Activated gamma-delta T cell treated with Interleukin-2 at 50 U/mL for 16 hours (primary cell): ENCODE data around the gene UCP1.

Source experiments
- DNase-seq: peaks from one replicate; pipeline ENCODE4 v3.0.0-alpha.2; 2020

Gene UCP1, protein sequence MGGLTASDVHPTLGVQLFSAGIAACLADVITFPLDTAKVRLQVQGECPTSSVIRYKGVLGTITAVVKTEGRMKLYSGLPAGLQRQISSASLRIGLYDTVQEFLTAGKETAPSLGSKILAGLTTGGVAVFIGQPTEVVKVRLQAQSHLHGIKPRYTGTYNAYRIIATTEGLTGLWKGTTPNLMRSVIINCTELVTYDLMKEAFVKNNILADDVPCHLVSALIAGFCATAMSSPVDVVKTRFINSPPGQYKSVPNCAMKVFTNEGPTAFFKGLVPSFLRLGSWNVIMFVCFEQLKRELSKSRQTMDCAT

DNA sequence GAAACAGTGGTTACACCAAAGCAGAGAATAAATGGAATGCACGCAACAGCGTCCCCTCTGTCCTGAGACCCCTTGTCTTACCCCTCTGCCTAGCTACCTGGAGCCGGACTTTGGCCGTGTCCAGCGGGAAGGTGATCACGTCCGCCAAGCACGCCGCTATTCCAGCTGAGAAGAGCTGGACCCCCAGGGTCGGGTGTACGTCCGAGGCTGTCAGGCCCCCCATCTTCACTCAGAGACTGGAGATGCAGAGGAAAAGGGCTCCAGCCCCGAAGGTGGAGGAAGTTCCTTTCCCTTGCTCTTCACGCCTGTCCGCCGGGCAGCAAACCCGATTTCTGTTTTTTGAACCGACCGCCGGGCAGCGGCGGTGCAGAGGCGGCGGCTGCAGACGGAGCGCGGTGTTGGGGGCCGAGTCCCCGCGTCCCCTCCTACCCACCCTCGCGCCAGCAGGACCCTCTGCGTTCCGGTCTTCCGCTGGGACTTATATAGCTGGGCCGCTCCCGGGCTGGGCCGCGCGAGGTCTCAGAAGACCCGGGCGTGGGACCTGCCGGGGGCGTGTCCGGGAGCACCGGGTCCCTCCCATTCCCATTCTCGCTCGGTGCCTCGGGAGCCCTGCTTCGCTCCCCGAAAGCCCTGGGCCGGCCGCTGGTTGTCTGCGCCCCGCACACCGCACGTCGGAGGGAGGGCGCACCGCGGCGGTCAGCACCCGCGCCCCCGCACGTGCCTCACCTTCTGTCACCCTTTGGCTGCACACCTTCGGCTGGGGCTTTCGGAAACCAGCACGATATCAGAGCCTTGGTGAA is at the start of gene UCP1:
Gene UCP1, minus strand, starts transcription at position 455 of the 800 bp plus-strand sequence. Its CDS starts 232 bp downstream, at position 223.
- no peak for DNase-seq

DNA sequence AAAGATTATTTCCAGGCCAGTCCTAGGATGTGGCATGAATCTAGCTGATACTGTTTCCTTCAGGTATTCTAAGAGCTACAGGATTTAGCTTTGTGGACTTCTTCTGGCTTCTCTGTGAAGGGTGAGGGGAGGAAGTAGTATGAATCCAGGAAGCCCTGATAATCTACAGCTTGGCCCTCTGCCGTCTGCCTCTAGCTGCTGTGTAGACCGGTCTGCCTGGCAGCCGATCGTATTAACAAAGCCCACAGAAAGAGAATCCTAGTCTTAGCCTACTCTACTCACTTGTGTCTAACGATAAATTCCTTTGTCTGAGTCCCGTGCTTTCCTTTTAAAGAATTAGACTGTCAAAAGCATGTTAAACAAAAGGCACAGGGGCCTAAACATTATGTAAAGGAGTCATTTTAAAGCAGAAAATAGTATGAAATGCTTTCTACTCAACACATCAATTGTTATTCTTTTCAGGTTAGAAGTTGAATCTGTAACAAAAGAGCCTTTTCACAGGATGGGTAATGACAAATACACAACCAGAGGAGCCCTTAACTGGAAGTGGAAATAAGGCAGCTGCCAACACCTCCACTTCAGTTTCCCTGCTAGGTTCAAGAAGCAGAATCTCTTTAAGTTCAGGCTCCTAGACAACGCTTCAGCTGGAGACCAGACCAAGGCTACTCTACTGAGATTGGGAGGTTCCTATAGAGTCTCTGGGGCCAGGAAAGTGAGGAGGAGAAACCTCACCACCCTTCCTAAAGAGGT is 48.9 kb upstream of the UCP1 start:
- DNase-seq, result no peak

DNA sequence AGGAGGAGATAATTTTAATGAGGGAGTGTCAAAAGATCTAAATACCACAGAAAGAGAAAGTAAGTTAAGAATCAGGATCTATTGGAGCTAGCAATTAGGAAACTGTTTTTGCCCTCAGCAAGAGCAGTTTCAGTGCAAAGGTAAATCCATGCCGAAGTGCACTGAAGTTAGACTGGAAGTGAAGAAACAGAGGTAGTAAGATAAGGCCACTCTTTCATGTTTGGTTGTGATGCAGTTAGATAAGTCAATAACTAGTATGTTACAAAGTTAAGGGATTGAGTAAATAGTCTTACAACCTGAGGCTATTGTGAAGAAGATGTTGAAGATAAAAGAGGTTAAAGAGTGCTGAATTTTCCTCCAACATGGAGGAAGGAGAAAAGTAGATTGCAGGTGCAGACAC is 46.7 kb upstream of the UCP1 start:
- DNase-seq, result no peak

DNA sequence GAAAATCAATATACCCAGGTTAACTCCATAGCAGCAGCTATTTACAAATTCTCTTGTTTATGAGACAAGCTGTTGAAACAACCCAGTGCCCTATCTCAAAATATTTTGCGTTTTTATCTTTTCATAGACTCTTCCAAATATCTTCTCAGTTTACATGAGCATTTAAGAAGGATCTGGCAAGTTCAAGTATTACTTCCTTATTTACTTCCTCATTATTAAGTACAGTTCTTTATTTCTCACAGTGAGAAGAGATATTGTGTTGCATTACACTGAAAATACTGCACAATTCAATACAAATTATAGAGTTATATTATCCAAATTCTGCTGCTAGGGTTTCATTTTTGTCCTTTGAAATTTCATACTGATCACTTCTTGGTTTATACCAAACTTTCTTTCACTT is 43.6 kb upstream of the UCP1 start:
- DNase-seq, result no peak

DNA sequence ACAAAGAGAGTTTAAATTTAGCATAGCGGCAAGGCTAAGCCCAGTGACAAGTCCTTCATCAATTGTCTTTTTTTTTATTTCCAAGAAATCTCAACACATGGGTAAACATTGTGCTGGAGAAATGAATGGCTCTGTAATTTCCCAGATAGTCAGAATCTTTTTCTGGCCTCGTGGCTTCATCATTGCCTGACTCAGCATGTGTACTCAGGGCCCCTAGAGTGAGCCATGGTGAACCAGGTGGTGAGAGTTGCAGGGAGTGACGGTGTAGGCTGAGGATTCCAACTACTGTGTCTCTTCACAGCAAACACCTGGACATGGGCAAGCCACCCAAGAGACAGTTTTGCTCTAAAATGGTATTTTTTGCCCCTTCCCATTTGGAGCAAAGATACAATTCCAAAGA is 43.1 kb upstream of the UCP1 start:
- DNase-seq, result no peak

DNA sequence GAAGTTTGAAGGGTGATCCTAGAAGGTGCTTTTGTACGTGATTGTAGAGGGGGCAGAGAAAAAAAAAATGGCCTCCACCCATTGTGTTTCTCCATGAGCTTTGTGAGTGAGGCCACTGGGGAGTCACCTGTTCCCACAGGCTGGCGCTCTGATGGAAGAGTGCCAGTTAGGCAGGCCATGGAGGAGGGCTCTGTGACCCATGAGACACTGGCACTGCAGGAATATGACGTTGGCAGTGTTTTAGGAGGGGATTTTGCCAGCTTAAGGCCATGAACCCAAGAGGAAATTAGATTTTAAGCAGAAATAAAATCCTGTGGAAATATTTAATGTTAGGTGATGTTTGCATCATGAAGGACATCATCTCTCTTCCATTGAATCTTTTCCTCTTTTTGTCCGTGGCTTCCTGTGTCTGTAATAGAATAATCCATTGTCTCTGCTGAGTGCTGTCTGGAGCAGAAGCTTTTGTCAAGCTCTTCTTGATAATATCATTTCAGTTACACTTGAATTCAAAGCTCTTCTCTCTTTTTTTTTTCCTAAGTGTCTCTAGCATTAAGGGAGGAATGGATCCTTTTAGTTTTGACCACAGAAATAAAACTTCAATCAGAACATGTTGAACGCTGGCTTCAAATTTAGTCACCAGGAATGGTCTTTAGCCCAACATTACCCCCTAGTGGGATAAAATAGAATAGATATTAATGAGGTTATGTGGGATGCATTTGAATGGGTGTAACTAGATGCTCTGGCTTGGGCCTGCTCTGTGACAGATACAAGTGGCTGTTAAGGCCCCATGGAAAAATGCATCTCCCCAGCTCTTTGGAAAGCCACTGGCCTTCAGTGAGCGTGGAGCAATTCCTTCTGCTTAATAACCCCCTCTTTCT is 41.0 kb upstream of the UCP1 start:
- DNase-seq, result no peak

DNA sequence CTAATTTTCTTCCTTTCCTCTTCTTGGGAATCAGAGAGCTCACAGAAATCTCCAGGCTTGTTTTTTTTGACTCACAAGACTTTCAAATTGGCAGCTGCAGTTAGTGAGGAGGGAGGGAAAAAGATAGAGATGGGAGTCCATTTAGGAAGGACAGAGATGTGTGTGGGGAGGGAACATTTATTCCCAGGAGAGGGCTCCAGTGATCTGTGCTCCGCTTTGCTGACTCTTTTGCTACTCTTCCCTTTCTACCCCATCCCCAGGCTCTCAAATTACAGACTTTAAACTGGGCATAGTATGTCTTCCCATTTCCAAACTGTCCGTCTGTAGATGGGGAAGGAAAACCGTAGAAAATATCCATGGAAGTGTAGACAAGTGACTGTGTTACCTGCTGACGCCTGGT is 39.1 kb upstream of the UCP1 start:
- no peak for DNase-seq

DNA sequence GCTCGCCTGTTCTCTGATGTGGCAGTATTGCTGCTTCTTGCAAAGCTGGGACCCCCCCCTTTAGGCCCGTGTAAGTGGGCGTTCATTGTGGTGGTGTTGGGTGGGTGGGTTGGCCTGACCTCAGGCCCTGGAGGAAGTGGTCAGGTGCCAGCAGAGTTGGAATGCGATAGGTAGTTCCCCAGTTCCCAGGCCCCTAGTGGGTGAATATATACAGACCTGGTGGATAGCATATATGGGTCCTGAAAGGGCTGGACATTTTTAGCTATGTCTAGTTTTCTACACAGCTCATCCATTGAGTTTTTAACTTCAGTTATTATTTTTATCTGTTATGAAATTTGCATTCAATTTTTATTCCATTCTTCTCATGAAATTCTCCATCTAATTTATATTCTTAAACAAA is 35.8 kb upstream of the UCP1 start:
- no peak for DNase-seq

DNA sequence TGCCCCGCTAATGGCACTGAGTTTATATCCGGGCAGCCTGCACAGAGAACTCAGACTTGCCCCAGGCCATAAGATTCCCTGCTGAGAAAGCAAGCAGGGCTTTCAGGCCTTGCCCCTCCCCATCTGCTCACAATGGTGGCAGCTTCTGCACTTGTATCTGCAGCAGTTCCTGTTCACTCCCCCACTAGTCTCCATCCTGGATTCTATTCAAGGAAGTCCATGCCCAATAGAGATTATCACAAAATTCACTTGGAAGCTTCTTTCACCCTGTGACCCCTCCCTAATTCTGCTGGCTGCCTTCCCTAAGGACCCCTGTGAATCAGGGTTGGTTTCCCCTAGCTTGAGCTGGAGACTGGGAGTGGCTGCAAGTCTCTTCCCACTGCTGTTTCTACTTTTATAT is 34.5 kb upstream of the UCP1 start:
- DNase-seq, result no peak

DNA sequence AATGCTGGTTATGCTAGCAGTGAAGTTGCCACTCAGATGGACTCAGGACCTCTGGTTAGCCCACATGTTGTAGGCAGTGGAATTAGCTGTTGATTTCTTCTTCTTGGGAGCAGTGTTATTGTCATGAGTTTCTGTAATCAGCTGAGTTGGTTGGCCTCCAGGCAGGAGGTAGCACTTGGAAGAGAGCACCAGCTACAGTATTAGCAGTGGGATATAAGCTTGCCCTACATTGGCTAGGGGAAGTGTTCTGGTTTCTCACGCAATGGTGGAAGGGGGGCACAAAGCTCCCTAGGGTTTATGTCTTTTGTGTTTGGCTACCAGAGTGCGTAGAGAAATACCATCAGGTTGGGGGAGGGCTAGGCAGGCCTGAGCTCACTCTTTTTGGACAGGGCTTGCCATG is 34.0 kb upstream of the UCP1 start:
- no peak for DNase-seq

DNA sequence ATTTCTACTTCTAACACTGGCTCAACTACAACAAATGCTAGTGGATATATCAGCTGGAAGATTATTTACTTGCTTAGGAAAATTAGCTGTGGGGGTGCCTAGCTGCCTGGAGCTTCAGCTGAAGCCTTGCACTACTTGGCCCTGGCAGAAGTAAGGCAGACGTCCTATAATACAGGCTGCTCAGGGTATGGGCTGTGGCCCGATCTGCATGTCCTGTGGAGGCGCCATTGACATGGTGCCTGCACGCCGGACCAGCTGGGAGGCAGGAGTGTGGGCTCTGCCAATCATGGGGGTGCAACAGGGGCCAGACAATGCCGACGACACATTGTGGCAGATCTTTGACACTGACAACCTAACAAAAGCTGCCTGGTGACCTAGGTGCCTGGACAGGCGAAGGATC is 31.6 kb upstream of the UCP1 start:
- no peak for DNase-seq

DNA sequence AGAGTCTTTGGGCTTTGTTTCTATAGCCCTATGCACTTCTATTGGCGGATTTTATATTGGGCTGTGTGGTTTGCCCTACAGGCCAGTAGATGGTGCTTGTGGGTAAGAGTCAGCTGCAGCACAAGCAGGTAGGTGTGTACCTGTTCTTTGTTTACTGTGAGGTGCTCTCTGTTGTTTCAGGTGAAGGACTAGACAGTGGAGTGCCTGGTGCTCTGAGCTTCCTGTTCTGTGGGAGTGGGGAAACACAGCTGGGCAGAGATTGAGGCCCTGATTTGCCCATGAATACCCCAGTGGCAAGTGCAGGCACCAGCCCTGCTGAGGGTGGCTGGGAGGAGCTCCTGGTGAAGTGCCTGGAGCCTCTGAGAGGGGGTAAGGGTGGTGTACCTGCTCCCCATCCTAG is 26.3 kb upstream of the UCP1 start:
- no peak for DNase-seq

DNA sequence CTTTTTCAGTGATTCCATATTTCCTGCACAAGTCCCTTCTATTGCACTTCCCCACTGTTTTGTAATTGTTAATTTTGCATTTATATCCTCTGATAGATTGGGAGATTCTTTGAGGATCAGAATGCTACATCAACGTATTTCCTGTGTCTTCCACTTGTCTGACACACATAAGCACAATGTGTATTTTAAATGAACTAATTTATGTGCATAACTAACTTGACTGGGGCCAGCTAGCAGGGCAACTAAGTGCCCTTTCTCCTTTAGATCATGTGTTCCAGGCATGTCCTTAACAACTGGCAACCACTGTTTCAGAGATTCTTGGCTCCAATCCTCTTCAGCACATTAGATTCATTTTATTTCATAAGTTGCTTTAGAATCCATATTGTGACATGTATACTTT is 15.7 kb upstream of the UCP1 start:
- DNase-seq, result no peak

DNA sequence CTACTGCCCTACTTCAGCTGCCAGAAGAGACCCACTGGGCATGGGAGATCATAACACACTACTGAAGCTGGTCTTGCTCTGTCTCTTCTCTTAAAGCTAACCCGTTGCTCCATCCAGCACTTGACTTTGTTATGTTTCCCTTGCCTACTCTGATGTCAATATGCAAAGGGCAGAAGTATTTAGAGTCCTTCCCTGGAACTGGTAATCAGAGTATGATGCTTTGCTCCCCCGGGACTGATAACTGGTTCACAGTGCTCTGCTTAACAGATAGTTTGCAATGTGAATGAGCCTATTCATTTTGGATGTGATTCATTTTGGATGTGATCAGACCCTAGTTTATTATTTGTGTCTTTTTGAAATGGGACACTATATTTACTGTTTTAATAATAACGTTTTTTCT is 12.3 kb upstream of the UCP1 start:
- DNase-seq, result no peak

DNA sequence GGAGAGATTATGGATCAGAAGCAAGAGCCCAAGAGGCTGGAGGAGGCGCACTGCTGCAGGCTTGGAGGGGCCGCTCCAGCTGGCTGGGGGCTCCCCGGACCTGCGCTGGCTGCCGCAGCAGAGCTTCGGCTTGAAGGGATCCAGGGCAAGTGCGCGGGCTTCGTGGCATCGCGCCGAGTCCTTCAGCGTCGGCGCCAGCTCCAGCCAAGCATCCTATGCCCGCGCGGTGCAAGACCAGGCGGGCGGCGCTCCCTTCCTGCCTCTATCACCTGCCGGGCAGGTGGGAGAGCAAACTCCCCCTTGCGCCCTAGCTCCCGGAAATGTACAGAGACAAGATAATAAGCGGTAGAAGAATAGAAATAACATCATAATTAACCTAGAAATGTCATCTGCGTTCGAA is 10.5 kb upstream of the UCP1 start:
- DNase-seq, result no peak

DNA sequence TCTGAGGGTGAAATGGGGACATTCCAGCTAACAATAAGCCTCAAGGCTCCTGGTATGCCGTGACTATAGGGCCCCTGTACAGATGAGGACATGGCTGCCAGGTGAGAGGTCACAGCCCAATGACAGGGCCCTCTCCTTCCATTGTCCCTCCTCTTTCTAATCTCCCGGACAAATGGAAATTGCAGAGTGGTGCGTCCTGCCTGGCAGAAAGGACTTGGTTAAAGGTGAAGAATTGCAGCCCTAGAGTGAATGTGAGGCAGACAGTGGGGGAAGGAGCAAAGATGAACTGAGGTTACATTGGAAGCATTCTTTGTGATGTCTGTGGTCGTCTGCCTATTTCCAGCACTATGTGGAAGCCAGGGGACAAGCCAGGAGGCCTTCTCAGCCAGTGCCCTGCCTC is 6.7 kb upstream of the UCP1 start:
- no peak for DNase-seq

DNA sequence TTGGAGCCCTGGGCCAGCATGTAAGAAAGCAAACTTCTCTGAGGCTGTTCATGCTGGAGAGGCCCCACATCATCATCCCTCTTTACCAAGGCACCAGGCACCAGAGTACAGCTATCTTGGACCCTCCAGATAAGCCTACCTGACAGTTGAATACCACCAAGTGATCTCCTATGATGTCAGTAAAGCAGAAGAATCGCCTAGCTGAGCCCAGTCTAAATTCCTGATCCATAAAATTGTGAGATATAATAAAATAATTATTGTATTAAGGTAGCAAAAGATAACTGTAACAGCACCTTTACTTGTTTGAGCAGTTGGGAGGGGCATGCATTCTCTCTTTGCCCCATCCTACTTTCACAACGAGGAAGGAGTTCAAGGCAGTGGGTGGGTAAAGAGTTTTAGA is 2.9 kb upstream of the UCP1 start:
- no peak for DNase-seq

DNA sequence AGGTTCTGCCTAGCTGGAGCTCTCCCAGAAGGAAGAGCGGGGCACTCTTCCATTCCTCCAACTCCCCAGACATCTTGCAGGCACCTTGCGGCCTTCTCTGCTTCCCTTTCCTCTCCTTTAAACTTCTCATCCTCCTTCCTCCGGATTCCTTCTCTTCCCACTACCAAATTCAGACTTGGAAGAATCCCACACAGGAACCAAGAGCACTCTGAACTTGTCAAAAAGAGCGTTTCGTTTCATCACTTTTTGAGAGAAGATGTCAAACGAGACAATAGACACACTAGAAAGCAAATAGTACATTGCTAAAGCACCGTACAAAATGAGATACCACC is 512 bp upstream of the UCP1 start:
- no peak for DNase-seq

DNA sequence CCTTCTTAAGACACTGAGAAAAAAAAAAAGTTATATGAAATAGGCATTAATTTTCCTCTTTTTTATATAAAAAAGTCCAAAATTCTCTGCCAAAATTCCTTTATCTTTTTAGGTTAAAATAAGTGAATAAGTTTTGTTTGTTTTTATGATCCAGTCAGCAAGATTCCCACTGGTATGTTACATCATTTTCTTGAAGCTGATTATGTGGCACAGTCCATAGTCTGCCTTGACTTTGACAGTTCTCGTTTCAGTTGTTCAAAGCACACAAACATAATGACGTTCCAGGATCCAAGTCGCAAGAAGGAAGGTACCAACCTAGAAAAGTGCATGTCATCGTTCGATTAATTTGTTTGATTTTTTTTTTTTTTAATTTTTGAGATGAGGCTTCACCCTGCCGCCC is 9.1 kb downstream of the UCP1 start:
- no peak for DNase-seq

DNA sequence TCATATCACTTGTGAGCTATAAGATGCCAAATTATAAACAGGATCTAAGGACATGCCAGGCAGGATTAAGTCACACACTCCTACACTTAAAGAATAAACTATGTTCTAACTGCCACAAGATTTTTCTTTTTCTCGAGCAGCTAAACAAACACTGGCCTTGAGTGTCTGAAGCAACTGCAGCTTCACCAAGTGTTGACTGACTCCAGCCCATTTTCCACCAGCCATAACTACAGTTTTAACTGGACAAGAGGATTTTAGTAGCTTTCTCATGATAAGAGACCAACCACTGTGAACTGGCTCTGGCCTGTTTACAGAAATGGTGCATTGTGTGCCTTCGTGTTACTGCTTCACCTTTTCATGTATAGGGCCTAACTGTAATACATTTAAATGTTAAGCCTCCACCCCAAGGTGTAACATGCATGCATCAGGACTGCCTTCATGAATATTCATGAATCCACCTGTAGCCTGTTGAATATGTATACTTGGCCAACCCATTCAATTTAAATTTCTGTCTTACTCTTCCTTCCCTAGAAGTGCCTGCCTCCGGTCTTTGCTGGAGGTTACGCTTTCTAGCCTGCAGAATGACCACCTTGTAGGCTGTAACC is 10.8 kb downstream of the UCP1 start:
- DNase-seq, result no peak

DNA sequence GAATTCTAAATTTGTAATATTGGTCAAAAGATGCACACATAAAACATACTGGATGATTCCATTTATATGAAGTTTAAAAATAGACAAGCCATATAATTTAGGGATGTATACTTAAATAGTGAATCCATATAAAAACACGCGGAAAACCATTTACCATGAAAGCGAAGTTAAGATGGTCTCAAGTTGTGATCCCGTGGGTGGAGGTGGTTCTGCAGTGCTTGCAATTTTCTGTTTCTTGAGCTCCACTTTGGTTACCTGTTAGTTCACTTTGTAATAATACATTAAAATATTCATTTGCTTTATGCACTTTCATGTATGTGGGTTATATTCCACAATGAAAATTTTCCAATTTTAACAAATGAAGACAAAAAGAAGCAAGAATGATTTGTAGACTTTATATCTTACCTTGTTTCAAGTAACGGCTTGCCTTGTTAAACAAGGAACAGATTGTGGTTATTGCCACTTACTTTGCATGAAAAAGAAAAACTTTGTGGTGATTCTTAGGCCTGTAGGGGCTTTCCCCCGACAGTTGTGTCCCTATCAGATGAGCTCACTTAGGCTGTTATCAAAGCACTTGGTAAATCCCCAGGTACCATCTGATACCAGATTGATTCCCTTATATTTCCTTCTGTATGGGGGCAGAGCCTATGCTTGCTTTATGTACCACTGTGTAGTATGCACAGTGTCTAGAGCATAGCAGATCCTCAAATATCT is 12.2 kb downstream of the UCP1 start:
- DNase-seq, result no peak

DNA sequence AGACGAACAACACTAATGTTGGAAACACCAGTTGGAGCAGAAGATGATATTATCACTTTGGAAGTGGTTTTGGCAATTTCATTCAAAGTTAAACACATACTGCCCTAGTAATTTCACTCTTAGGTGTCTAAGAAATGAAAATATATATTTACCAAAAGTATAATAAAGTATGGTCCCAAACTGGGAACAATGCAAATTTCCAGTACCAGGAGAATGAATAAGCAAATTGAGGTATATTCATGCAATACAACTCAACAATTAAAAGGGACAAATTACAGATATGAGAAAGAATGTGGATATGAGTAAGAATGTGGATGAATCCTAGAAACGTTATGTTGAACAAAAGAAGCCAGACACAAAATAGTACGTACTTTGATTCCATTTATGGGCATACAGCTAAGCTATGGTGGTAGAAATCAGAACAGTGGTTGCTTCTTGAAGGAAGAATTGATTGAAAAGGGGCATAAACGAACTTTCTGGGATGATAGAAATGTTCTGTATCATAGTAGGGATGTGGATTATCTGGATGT is 34.7 kb downstream of the UCP1 start:
- no peak for DNase-seq
